Activated naive CD8-positive, alpha-beta T cell (primary cell): ENCODE results near the gene XRN2.

ENCODE experiments used
- H3K27ac Mint-ChIP-seq: one replicate; pipeline ENCODE4 v1.8.0; 2021; ENCODE audit warnings: mixed read lengths
- H3K27me3 Mint-ChIP-seq: one replicate; pipeline ENCODE4 v1.8.0; 2021; ENCODE audit warnings: mixed read lengths
- H3K36me3 Mint-ChIP-seq: one replicate; pipeline ENCODE4 v1.8.0; 2021; ENCODE audit warnings: mixed read lengths
- H3K4me1 Mint-ChIP-seq: one replicate; pipeline ENCODE4 v1.8.0; 2021; ENCODE audit warnings: low read depth, mixed read lengths
- H3K4me3 Mint-ChIP-seq: one replicate; pipeline ENCODE4 v1.8.0; 2021; ENCODE audit warnings: mild to moderate bottlenecking, mixed read lengths
- H3K9me3 Mint-ChIP-seq: one replicate; pipeline ENCODE4 v1.8.0; 2021; ENCODE audit warnings: low read depth, mixed read lengths

The XRN2 gene

DNA sequence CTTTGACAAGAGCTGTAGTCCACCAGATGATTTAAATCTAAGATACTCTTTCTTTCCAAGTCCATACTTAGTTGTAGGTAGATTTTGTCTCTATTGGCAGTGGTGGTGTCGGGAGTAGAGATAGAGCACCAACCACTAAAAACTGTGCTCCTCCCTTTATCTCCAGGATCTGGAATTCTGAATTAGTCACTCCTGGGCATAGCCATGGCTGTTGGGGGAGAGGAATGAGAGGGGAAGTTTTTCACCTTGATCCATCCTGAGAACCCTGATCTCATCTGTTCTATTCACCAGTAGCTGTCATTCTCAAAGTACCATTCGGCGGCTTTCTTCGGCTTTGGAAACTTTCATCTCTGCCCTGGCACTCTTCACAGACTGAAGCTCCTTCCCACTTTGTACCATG, 129.8 kb downstream of the XRN2 start:
- Mint-ChIP-seq H3K4me1 (no peaks in the 10 kb centered on the region), H3K36me3 (no peaks in the 10 kb centered on the region), H3K4me3 (no peak overlapping the region), H3K27me3 (peaks cover 9% of the 10 kb centered on the region), H3K27ac (no peak overlapping the region), H3K9me3 (no peaks in the 10 kb centered on the region)

DNA sequence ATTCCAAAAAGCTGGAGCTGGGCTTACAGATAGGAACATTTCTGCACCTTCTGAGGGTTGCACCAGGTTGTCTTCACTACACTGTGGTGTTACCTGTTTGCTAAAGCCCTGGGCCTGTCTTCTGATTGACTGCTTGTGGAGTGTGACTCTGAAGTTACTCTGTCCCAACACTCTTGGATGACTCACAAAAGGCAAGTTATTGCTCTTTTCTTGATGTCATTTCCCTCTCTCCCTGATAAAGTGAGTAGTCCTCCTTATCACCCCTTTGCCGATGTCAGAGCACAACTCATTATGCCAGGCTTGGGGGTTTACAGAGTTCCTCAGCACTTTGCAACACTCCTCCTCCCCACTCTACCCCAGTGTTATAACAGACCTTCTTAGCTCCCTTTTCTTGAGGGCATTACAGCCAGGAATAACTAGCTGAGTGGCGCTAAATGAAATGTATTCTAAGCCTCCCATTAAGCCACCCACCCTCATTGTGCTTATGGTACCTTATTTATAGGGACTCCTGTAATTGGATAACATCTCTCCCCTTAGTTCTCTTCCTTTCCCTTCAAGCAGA, 130.3 kb downstream of the XRN2 start:
- no peak overlapping the region for H3K4me3 Mint-ChIP-seq
- H3K27me3 Mint-ChIP-seq: peaks cover 9% of the 10 kb centered on the region
- no peak overlapping the region for H3K27ac Mint-ChIP-seq

DNA sequence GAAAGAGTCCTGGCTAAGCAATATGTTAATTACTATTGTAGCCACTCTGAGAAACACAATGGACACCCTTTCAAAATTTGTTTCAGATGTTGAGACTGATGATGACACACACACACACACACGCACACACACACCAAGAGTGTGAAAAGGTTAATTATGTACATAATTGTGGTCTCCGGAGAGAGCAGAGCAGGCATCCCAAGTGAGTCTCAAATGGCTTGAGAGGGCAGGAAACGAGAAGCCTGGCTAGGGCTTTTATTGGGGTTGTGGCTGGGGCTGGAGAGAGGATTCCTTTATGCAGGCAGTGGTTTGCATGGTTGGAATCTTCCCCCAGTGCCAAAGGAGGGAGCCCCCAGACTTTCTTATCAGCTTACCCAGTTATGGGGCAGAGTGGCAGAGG, 132.4 kb downstream of the XRN2 start:
- Mint-ChIP-seq H3K4me3 (no peak overlapping the region), H3K27ac (no peak overlapping the region), H3K4me1 (no peaks in the 10 kb centered on the region), H3K36me3 (no peaks in the 10 kb centered on the region), H3K27me3 (peaks cover 8% of the 10 kb centered on the region), H3K9me3 (no peaks in the 10 kb centered on the region)

More for the DNA sequence above, 130.3 kb downstream of the XRN2 start:
- Mint-ChIP-seq H3K9me3 (no peaks in the 10 kb centered on the region), H3K4me1 (no peaks in the 10 kb centered on the region), H3K36me3 (no peaks in the 10 kb centered on the region)

DNA sequence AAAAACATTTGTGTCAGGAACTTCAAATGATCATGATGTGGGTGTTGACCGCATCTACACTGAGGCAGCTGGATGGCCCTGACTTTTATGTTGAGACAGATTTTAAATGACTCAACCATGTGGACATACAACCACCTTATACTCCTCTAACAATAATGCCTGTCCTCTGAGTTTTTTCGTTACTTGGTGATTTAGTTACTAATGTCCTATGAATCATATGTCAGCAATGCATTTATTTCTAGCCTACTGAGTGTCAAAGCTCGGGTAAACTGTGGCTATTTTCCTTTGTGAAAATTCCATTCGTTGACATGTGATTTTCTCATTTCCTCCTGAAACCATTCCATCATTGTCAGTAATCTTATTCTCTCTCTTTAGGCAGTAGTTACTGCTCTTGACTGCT, 133.1 kb downstream of the XRN2 start:
- Mint-ChIP-seq H3K4me1 (no peaks in the 10 kb centered on the region), H3K27me3 (peaks cover 10% of the 10 kb centered on the region), H3K9me3 (no peaks in the 10 kb centered on the region), H3K4me3 (no peak overlapping the region), H3K36me3 (no peaks in the 10 kb centered on the region), H3K27ac (no peak overlapping the region)

DNA sequence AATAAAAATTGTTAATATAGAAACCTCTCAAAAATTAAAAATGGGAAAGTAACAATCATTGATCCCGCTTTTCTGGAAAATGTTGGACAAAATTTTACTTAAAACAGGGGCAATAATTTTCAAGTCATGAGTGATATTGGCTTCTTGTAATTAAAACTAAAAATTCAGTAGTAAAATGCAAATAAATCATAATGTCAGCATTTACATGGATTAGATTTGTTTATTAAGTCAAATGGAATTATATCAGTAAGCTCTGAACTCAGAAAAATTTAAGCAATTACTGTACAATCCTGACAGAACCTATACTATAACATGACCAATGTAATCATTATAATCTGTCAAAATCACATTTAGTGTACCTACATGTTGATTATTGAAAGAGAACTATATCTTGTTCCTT, 134.1 kb downstream of the XRN2 start:
- Mint-ChIP-seq H3K9me3 (no peaks in the 10 kb centered on the region), H3K27me3 (peaks cover 9% of the 10 kb centered on the region), H3K36me3 (no peaks in the 10 kb centered on the region), H3K4me1 (no peaks in the 10 kb centered on the region), H3K4me3 (no peak overlapping the region), H3K27ac (no peak overlapping the region)

DNA sequence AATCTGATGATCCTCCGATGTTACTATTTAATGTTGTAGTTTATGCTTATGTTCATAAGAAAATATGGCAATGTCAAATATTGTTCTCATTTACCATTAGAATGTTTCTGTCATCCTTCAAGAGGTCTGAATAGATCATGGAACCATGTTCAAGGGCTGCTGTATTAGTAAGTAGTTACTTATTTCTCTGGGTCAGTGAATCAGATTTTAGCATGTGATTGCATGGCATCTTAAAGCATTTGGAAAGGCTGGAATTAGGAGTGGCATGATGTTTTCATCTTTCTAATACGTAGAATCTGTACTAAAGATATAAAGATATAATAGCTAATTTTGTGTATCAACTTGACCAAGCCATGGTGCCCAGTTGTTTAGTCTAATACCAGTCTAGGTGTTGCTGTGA, 134.7 kb downstream of the XRN2 start:
- no peak overlapping the region for H3K4me3 Mint-ChIP-seq
- H3K4me1 Mint-ChIP-seq: no peaks in the 10 kb centered on the region
- H3K9me3 Mint-ChIP-seq: no peaks in the 10 kb centered on the region
- H3K27me3 Mint-ChIP-seq: peaks cover 9% of the 10 kb centered on the region
- no peaks in the 10 kb centered on the region for H3K36me3 Mint-ChIP-seq
- no peak overlapping the region for H3K27ac Mint-ChIP-seq
